ENCODE data around the gene SNAI3. TPM values are rescaled to one million over a fixed set of nuclear protein-coding genes. Genes with fewer than 3 reads are reported as not detected.

The SNAI3 gene
- total RNA-seq, 4 donors from 2014 or later = 0.26 to 0.83 (median 0.59) TPM

GRCh38 chr16:88692861-88693260 is 6.6 kb upstream of the SNAI3 start:
- peaks cover 11 to 30% (median 24%) of the 10 kb centered on the region in 4 donors for H3K36me3 ChIP-seq
- H3K9me3 ChIP-seq = no peaks in the 10 kb centered on the region
- H3K4me1 ChIP-seq = peaks cover 0 to 7% (median 2%) of the 10 kb centered on the region in 4 donors
- no peak overlapping the region for H3K27ac ChIP-seq (replicated peaks in 1 of 4)
- WGBS = 64% methylated on average over 2 of the region's 10 CpGs
- H3K27me3 ChIP-seq = peaks cover 0 to 54% (median 24%) of the 10 kb centered on the region in 4 donors
- no peak for TF ChIP-seq POLR2A (IDR thresholded peaks at IDR 0.05; ENCODE audit: low read depth)
- no peak for TF ChIP-seq EP300 (IDR thresholded peaks at IDR 0.05)
- TF ChIP-seq, protein P1, sequence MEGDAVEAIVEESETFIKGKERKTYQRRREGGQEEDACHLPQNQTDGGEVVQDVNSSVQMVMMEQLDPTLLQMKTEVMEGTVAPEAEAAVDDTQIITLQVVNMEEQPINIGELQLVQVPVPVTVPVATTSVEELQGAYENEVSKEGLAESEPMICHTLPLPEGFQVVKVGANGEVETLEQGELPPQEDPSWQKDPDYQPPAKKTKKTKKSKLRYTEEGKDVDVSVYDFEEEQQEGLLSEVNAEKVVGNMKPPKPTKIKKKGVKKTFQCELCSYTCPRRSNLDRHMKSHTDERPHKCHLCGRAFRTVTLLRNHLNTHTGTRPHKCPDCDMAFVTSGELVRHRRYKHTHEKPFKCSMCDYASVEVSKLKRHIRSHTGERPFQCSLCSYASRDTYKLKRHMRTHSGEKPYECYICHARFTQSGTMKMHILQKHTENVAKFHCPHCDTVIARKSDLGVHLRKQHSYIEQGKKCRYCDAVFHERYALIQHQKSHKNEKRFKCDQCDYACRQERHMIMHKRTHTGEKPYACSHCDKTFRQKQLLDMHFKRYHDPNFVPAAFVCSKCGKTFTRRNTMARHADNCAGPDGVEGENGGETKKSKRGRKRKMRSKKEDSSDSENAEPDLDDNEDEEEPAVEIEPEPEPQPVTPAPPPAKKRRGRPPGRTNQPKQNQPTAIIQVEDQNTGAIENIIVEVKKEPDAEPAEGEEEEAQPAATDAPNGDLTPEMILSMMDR (IDR thresholded peaks at IDR 0.05) = no peak
- no peak for TF ChIP-seq POLR2AphosphoS5 (IDR thresholded peaks at IDR 0.05)
- no peak overlapping the region for H3K4me3 ChIP-seq
- no peak for DNase-seq (ENCODE audit: extremely low spot score)
- intact Hi-C loops (cut with DNase I) = no loop called here

DNA sequence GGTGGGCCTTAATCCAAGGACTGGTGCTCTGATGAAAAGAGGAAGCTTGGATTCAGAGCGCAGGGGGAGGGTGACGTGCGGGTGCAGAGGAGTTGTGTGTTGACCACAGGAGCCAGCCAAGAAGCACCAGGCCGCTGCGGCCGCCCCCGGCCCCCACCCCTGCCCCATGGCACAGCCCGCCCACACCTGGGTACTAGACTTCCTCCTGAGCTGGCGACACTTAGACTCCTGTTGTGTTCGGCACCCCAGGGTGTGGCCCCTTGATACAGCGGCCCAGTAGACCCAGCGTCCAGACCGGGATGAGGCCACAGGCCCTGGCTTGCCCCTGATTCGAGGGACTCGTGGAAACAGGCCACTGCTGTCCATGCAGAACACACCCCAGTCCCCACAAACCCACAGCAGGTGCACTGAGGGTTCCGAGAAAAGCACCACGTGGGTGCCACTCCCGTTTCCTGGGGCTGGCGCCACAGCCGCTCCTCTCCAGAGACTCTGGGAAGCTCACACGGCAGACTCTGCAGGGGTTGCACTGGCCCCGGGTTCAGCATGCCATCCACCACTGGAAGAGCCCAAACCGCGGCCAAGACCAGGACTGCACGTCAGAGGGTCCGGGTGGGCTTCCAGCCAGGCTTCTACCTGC is 5.7 kb upstream of the SNAI3 start:
- H3K4me3 ChIP-seq = no peak overlapping the region
- H3K27me3 ChIP-seq = peaks cover 0 to 62% (median 32%) of the 10 kb centered on the region in 4 donors
- 89% methylated on average over 10 of the region's 26 CpGs for WGBS
- no peak for DNase-seq (ENCODE audit: extremely low spot score)
- peaks cover 2 to 22% (median 15%) of the 10 kb centered on the region in 4 donors for H3K36me3 ChIP-seq
- H3K4me1 ChIP-seq = peaks cover 3 to 8% (median 6%) of the 10 kb centered on the region in 4 donors
- intact Hi-C loops (cut with DNase I) = no loop called here
- H3K9me3 ChIP-seq = no peaks in the 10 kb centered on the region
- TF ChIP-seq, protein P1 (IDR thresholded peaks at IDR 0.05) = no peak
- no peak overlapping the region for H3K27ac ChIP-seq (replicated peaks in 1 of 4)

GRCh38 chr16:88691129-88691813 is 5.0 kb upstream of the SNAI3 start:
- H3K9me3 ChIP-seq = no peaks in the 10 kb centered on the region
- H3K36me3 ChIP-seq = peaks cover 0 to 14% (median 8%) of the 10 kb centered on the region in 4 donors
- H3K27me3 ChIP-seq = peaks cover 0 to 70% (median 40%) of the 10 kb centered on the region in 4 donors
- WGBS = 88% methylated on average over 22 of the region's 33 CpGs
- H3K4me1 ChIP-seq = peaks cover 10 to 16% (median 13%) of the 10 kb centered on the region in 4 donors
- H3K27ac ChIP-seq (replicated peaks in 1 of 4) = no peak overlapping the region
- TF ChIP-seq POLR2A (IDR thresholded peaks at IDR 0.05; ENCODE audit: low read depth) = no peak
- no peak for TF ChIP-seq EP300 (IDR thresholded peaks at IDR 0.05)
- TF ChIP-seq, protein P1 (IDR thresholded peaks at IDR 0.05) = no peak
- TF ChIP-seq POLR2AphosphoS5 (IDR thresholded peaks at IDR 0.05) = no peak
- DNase-seq (ENCODE audit: extremely low spot score) = no peak
- intact Hi-C loops (cut with DNase I) = no loop called here
- H3K4me3 ChIP-seq = no peak overlapping the region

GRCh38 chr16:88690341-88691128 is 4.2 kb upstream of the SNAI3 start:
- H3K9me3 ChIP-seq = no peaks in the 10 kb centered on the region
- TF ChIP-seq EP300 (IDR thresholded peaks at IDR 0.05) (no peak), POLR2A (IDR thresholded peaks at IDR 0.05; ENCODE audit: low read depth) (no peak), POLR2AphosphoS5 (IDR thresholded peaks at IDR 0.05) (no peak)
- TF ChIP-seq, protein P1 (IDR thresholded peaks at IDR 0.05) = no peak
- H3K27ac ChIP-seq (replicated peaks in 1 of 4) = no peak overlapping the region
- H3K4me3 ChIP-seq = no peak overlapping the region
- DNase-seq (ENCODE audit: extremely low spot score) = no peak
- peaks cover 0 to 6% (median under 1%) of the 10 kb centered on the region in 4 donors for H3K36me3 ChIP-seq
- intact Hi-C loops (cut with DNase I) = no loop called here
- peaks cover 18 to 24% (median 21%) of the 10 kb centered on the region in 4 donors for H3K4me1 ChIP-seq
- WGBS = 81% methylated on average over 11 of the region's 21 CpGs
- H3K27me3 ChIP-seq = peaks cover 0 to 77% (median 47%) of the 10 kb centered on the region in 4 donors

All from esophagus muscularis mucosa (tissue), 4 donors.